NCI-H1436 (cell line): ENCODE data around the gene UCP2.
A peak's percentile ranks its signal among the peaks of the same experiment; 100 is the strongest.
"Not testable (repeated sequence)": the region's sequence is repeated elsewhere in the genome, so short reads cannot be mapped to it uniquely, and the experiment has no call there.

Experiments used
- DNase-seq: peaks from one replicate; lab custom pipeline; 2025; lab: John Stamatoyannopoulos, UW

UCP2 gene

DNA sequence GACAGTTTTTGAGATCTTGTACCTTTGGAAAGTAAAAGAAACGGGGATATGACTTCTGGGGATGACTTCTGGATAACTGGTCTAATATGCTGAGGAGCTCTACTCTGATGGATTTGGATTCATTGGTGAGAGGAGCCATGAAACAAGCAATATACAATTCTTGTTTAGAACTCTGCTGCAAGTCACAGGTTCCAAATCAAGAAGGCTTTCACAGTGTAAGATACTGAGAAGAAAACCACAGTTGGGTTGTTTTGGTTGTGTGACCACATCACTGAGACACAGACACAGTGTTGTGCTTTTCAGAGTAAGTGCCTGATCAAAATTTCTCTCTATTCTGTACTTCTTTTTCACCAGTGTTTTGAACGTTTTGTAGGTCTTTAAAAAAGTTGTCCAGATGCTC is 13.1 kb upstream of the UCP2 start:
- DNase-seq = no peak

DNA sequence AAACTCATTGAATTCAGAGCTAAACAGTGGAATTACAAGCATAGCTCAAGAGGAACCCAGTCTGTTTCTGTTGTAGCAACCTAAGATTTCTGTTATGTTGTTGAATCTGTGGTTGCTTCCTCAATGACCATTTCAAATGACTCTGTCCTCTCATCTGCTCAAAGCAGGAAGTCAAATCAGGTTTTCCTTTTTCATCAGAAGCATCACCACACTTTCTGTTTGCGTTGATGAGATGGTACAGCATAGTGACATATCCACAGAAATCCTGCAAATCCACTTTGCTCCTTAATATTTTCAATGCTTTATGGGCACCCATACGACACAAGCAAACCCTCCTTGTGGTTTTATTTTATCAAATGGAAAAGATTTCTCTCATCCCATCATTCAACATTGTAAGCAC is 12.6 kb upstream of the UCP2 start:
- DNase-seq = no peak

DNA sequence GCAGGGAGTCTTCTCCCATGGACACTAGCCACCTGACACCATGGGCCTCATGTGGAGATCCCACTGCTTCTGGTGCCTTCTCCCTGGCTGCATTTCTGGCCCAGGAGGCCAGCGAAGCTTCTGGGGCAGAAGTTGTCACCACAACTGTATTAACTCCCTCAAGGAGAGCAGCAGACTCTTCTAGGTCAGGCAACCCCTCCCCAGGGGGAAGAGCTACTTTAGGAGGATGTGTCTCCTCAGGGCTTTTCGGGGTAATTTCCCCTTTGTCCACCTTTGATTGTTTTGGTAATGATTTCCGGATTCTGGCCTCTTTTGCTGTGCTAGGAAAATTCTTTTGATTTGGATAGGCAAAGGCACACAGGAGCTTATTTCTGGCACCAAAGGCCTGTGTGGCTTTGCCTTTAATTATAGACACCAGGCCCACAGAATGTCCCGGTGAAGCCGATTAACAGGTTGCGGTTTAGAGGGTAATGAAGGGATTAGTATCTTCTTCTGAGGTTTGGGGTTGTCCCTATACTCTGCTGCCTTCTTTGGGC is 8.9 kb upstream of the UCP2 start:
- no peak for DNase-seq

DNA sequence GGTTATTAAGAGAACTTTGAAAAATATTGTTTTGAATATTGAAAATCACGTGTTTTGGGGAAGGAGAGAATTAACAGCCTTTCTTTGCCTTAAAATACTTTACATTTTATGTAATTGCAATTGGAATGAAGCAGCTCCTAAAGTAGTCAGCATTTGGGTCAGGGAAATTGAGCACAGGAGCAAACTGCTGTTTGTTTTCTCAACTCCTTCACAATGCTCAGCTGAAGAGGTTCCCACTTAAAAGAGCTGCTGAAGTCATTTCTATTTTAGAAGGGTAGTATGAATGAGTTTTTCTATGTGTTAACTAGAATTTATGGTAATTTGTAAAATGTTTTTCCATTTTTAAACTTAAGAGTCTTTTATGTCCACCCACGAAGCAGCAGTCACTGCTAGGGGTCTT is 8.1 kb upstream of the UCP2 start:
- DNase-seq = no peak

GRCh38 chr11:73989156-73989555 is 6.5 kb upstream of the UCP2 start:
- DNase-seq = no peak

DNA sequence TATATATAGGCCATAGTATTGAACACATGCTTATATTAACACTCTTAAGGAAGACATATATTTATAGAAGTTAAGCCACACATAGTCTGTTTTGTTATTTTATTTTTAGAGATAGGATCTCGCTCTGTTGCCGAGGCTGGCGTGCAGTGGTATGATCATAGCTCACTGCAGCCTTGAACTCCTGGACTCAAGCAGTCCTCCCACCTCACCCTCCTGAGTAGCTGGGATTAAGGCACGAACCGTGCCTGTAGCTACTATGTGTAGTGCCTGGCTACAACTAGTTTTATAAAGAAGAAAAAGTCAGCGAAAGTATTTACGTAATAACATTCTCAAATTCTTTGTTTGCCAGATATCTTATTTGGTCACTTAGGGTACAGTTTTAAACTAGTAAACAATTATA is 5.6 kb upstream of the UCP2 start:
- no peak for DNase-seq

DNA sequence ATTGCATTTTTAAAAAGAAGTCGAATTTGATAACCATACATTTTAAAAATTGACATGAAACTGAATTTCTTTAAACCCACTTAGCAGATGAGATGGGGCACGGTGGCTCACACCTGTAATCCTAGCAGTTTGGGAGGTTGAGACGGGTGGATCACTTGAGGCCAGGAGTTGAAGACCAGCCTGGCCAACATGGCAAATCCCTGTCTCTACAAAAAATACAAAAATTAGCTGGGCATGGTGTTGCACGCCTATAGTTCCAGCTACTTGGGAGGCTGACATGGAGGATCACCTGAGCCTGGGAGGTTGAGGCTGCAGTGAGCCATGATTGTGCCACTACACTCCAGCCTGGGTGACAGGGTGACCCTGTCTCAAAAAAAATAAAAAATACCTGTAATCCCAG is 3.0 kb upstream of the UCP2 start:
- not testable (repeated sequence) for DNase-seq

- no peak for DNase-seq
Measured at GRCh38 chr11:73983741-73984538, 1.3 kb upstream of the UCP2 start.

DNA sequence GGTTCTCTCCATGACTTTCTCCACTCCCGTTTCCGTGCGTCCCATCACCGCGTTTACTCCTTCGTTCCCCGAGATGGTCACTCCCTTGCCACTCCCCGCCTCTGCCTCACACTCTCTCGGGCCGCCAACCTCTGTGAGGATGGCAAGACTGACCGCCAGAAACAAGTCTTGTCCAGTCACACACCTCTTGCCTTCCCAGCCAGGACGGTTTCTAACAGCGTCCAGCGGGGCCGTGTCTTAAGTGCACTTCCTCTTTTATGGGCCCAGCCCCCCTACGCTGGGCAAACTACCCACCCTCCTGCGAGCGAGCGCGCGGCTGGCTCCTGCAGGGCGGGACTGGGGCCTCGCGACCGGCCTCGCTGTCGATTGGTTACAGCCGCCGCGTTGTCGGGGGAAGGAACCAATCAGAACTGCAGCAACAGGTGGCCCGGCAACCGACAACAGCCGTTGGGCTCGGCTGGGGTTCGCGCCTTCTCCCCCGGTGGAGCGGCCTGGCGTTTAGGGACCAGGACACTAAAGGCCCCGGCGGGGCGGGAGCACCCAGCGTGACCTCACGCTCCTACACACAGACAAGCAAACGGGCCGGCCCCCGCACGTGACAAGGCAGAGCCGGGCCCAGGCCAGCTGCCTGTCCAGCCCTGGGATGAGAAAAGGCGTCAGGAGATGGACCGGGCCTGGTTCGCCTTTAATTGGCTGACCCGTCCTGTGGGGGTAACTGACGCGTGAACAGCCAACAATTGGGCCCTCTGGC is 522 bp upstream of the UCP2 start:
- DNase-seq = peak; percentile 96

- DNase-seq = no peak
Measured at GRCh38 chr11:73981051-73981805, 1.4 kb downstream of the UCP2 start.

DNA sequence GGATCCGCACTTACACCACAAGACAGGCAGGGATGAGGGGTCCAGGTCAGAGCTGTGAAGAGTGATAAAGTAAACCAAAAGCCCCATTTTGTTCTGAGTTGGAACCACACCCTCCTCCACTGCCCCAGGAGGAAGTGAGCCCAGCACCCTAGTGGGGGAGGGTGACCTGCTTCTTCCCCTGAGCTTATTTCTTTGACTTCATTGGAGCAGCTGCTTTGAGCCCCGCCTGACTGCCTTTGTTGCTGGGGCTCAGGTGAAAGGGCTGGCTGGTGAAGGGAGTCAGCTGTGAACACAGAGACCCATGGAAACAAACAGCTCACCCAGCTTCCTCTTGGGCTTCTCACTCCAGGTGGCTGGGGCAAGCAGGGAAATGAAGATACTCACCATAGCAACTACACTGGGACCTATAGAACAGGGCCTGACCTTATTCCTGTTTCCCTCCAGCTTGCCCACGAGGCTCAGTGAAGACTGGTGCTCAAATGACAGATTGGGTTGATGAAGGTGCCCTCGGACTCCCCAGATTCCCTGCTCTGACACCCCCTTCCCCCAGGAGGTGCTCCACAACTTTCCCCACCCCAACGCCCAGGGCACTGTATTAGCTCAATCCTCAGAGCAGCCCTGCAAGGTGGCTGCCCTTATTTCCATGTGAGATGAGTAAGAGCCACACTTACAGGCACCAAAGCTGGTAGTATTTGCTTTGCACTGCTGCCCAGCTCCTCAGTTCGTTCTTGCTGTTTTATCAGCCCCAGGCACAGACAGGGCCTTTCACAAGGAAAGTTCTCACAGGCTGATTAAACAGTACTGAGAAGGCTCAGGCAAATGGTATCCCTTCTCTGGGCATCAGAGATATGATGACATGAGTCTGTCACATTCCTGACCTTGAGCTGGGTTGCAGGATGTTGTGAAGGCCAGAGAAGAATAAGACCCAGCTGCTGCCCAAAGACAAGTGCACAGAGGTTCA is 2.4 kb downstream of the UCP2 start:
- peak; percentile 35 for DNase-seq

- DNase-seq = no peak
Measured at GRCh38 chr11:73978576-73979086, 4.0 kb downstream of the UCP2 start.

GRCh38 chr11:73977856-73978519 is 4.7 kb downstream of the UCP2 start:
- no peak for DNase-seq

DNA sequence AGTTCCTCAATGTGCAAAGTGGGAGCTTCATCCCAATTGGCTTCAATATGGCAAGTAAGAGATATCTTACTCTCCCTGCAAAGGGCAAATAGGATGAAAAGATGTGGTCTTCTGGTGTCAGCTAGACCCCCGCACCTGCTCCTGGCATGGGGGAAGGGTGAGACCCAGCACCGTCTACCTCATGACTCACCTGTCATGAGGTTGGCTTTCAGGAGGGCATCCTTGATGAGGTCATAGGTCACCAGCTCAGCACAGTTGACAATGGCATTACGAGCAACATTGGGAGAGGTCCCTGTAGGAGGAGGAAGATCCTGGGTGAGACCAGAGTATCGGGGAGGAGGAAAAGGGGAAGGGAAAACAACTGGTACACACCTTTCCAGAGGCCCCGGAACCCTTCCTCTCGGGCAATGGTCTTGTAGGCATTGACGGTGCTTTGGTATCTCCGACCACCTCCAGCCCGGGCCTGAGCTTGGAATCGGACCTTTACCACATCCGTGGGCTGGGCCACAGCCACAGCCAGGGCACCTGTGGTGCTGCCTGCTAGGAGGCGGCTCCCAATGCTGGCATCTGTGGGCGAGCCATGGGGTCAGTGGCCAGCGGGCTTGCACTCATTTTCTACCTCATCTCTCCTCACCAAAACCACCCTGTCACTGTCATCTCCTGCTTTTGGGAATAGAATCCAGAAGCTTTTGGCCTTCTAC is 6.0 kb downstream of the UCP2 start:
- no peak for DNase-seq

- DNase-seq = no peak
Measured at GRCh38 chr11:73975479-73975757, 7.2 kb downstream of the UCP2 start.

GRCh38 chr11:73974604-73975478 is 7.8 kb downstream of the UCP2 start:
- no peak for DNase-seq

- DNase-seq = no peak
Measured at GRCh38 chr11:73972620-73973449, 9.8 kb downstream of the UCP2 start.

GRCh38 chr11:73972187-73972586 is 10.5 kb downstream of the UCP2 start:
- no peak for DNase-seq
